Keratinocyte (primary cell): Measurements from ENCODE around the gene CEBPE. TPM values are rescaled to one million over a fixed set of nuclear protein-coding genes. Genes with fewer than 3 reads are reported as not detected.

Source experiments
- DNase-seq: peaks from one replicate; pipeline ENCODE4 v3.0.0-alpha.2; 2011; ENCODE audit warnings: low read depth, missing footprints, low spot score
- FAIRE-seq: peaks from 2 replicates; lab custom pipeline; 2011; peaks lifted over from hg19 to GRCh38; lab: Jason Lieb, UNC
- H2AFZ ChIP-seq: 2 replicates; pipeline ENCODE4 v1.6.0; 2012; ENCODE audit warnings: low read length, control low read depth, inconsistent platforms; ENCODE audit not compliant: control insufficient read depth
- H3K27ac ChIP-seq: 2 replicates; pipeline ENCODE4 v1.5.1; 2011; ENCODE audit warnings: low read length; ENCODE audit not compliant: control insufficient read depth, insufficient read depth
- H3K27me3 ChIP-seq: 3 replicates; pipeline ENCODE4 v1.6.0; 2011; ENCODE audit warnings: low read length; ENCODE audit not compliant: control insufficient read depth, insufficient read depth; ENCODE audit errors: extremely low read depth
- H3K36me3 ChIP-seq, 2 experiments: 2 replicates in 1 of 2; 3 replicates in 1 of 2; pipeline ENCODE4 v1.5.1; 2011; ENCODE audit warnings: low read length in 2 of 2, mild to moderate bottlenecking in 1 of 2; ENCODE audit not compliant: control insufficient read depth in 2 of 2, insufficient read depth in 2 of 2; ENCODE audit errors: extremely low read depth in 1 of 2
- H3K4me1 ChIP-seq: 3 replicates; pipeline ENCODE4 v1.5.1; 2011; ENCODE audit warnings: low read length; ENCODE audit not compliant: control insufficient read depth, insufficient read depth; ENCODE audit errors: extremely low read depth
- H3K4me2 ChIP-seq: 3 replicates; pipeline ENCODE4 v1.6.0; 2011; ENCODE audit warnings: low read depth, low read length; ENCODE audit not compliant: control insufficient read depth, insufficient read depth; ENCODE audit errors: extremely low read depth
- H3K4me3 ChIP-seq, 3 experiments: fragments of 200-600 bp in 1 of 3; sonication (generic) in 1 of 3; 2 replicates in 2 of 3; 3 replicates in 1 of 3; pipeline ENCODE4 v1.5.1; 2011 to 2016; ENCODE audit warnings: low read length in 3 of 3, mild to moderate bottlenecking in 3 of 3, control low read depth in 2 of 3, inconsistent platforms in 1 of 3, low read depth in 1 of 3, mixed read lengths in 1 of 3, mixed run types in 1 of 3, moderate library complexity in 1 of 3; ENCODE audit not compliant: control insufficient read depth in 2 of 3, insufficient read depth in 2 of 3; ENCODE audit errors: extremely low read depth in 1 of 3
- H3K79me2 ChIP-seq: 2 replicates; pipeline ENCODE4 v1.6.0; 2012; ENCODE audit warnings: low read length; ENCODE audit not compliant: control insufficient read depth, insufficient read depth
- H3K9ac ChIP-seq: 3 replicates; pipeline ENCODE4 v1.6.0; 2011; ENCODE audit warnings: low read length; ENCODE audit not compliant: control insufficient read depth, insufficient read depth; ENCODE audit errors: extremely low read depth
- H3K9me1 ChIP-seq: 3 replicates; pipeline ENCODE4 v1.6.0; 2011; ENCODE audit warnings: low read length; ENCODE audit not compliant: control insufficient read depth, insufficient read depth; ENCODE audit errors: extremely low read depth
- H3K9me3 ChIP-seq: 2 replicates; pipeline ENCODE4 v1.5.1; 2012; ENCODE audit warnings: low read depth, low read length; ENCODE audit not compliant: control insufficient read depth
- H4K20me1 ChIP-seq: 3 replicates; pipeline ENCODE4 v1.6.0; 2011; ENCODE audit warnings: low read length; ENCODE audit not compliant: control insufficient read depth, insufficient read depth; ENCODE audit errors: extremely low read depth
- EZH2 ChIP-seq: IDR thresholded peaks from one replicate; pipeline ENCODE4 v1.6.1; 2012; ENCODE audit warnings: inconsistent platforms, mild to moderate bottlenecking, low read length, moderate library complexity
- dilution Hi-C: fragments of 300-500 bp; cut with MboI; formaldehyde crosslinking; loops from one replicate; pipeline ENCODE4 v1.7.0; 2020; ENCODE audit warnings: low sequenced_read_pairs; ENCODE audit not compliant: extremely low pct_ligation_motif_present
- polyA plus RNA-seq, 5 experiments: library from polyadenylated mRNA; depleted of rRNA in 3 of 5; stranded (reverse) in 3 of 5; stranded (forward) in 1 of 5; unstranded in 1 of 5; fragments of >200 nt; gene quantifications; 1 replicate in 1 of 5; 2 replicates in 3 of 5; 3 replicates in 1 of 5; pipeline versions ENCODE4 v1.2.1 to v1.2.3, GENCODE V29; 2011 to 2012; ENCODE audit warnings: missing spikeins in 2 of 5, low read depth in 1 of 5, low replicate concordance in 1 of 5
- TF ChIP-seq, protein P1 (sequence below), 3 experiments: IDR thresholded peaks in 1 of 3; conservative IDR thresholded peaks in 1 of 3; optimal IDR thresholded peaks in 1 of 3; 2 replicates in 2 of 3; 3 replicates in 1 of 3; pipeline versions ENCODE3 to v1.5.1; 2011; ENCODE audit warnings: low read length in 3 of 3, mild to moderate bottlenecking in 3 of 3, moderate library complexity in 2 of 3, control low read depth in 1 of 3, inconsistent platforms in 1 of 3; ENCODE audit not compliant: insufficient read depth in 2 of 3; ENCODE audit errors: extremely low read depth in 1 of 3

The CEBPE gene
- polyA plus RNA-seq, 1 donor (not counting 4 experiments of a cell fraction or from before 2014, with no cell fraction given), result not detected

DNA sequence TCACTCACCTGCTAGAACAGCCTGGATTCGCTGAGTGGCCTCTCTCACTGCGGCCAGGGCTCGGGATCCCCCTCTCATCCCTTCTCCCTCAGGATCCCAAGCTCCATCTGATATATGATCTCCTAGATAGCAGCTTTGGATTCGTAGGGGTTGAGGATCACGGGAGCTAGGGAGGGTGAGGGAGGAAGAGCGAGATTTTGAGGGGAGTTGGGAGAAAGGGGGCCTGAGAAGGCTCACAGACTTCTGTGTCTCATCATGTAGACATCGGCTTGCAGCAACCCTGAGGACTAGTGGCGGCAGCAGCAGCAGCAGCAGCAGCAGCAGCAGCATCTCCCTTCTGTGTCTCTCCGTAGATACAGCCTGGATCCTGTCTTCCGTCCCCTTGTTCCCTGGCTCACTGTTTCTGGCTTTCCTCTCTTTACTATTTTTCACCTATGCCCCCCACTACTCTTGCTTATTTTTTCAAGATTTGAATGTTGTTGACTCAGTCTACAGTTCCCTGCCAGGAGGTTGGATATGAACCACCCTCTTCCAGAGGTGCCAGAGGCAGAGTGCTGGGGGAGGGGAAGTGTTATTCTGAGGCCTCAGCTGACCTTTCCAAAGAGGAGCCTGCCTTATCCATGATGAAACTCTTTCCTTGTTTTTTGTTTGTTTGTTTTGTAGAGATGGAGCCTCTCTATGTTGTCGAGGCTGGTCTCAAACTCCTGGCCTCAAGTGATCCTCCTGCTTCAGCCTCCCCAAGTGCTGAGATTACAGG is 14.3 kb downstream of the CEBPE start, which contains the start of gene CIROP:
Gene CIROP (minus strand): TSS at position 399 of the 757 bp plus-strand sequence. CDS start 69 bp downstream, at position 330.
- Histone ChIP-seq H4K20me1 (no peaks in the 10 kb centered on the region), H3K4me3 (no peak within 1 kb of the TSS), H3K4me1 (no peaks in the 10 kb centered on the region), H2AFZ (no peak within 1 kb of the TSS), H3K27me3 (no peaks in the 10 kb centered on the region), H3K9me3 (no peaks in the 10 kb centered on the region), H3K9me1 (no peaks in the 10 kb centered on the region), H3K9ac (no peak within 1 kb of the TSS), H3K36me3 (no peaks in the 10 kb centered on the region), H3K27ac (no peak within 1 kb of the TSS), H3K79me2 (no peaks in the 10 kb centered on the region), H3K4me2 (no peak within 1 kb of the TSS)
- DNase-seq (no peak), FAIRE-seq (no peak)
- dilution Hi-C loops, result no loop called here
- TF ChIP-seq EZH2, result no peak
- TF ChIP-seq, protein P1, sequence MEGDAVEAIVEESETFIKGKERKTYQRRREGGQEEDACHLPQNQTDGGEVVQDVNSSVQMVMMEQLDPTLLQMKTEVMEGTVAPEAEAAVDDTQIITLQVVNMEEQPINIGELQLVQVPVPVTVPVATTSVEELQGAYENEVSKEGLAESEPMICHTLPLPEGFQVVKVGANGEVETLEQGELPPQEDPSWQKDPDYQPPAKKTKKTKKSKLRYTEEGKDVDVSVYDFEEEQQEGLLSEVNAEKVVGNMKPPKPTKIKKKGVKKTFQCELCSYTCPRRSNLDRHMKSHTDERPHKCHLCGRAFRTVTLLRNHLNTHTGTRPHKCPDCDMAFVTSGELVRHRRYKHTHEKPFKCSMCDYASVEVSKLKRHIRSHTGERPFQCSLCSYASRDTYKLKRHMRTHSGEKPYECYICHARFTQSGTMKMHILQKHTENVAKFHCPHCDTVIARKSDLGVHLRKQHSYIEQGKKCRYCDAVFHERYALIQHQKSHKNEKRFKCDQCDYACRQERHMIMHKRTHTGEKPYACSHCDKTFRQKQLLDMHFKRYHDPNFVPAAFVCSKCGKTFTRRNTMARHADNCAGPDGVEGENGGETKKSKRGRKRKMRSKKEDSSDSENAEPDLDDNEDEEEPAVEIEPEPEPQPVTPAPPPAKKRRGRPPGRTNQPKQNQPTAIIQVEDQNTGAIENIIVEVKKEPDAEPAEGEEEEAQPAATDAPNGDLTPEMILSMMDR (optimal IDR thresholded peaks at IDR 0.05 in 1 of 3, IDR thresholded peaks at IDR 0.05 in 1 of 3, conservative IDR thresholded peaks at IDR 0.05 in 1 of 3; ENCODE audit: extremely low read depth in 1 of 3, insufficient read depth in 2 of 3, low read length in 3 of 3), result no peak

DNA sequence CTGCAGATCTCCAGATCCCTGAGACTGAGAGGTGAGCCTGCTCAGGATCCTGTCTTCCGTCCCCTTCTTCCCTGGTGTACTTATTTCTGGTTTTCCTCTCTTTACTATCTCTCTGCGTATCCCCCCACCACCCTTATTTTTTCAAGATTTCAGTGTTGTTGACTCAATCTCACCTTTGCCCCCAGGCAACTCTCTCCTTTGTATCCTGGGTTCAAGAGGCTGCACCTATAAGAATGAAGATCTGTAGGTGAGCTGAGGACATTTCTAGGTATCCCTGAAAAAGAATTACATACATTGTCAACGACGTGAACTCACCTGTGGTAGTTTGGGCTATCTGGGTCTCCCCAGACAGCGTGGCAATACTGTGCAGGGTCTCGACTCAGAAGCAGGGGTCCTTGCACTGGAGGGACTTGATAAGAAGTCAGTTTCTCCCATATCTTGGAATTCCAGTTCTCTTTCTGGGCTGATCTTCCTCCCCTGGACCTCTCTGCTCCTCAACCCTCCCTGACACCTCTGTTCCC is 14.9 kb downstream of the CEBPE start:
- no peaks in the 10 kb centered on the region for H3K27me3 ChIP-seq
- DNase-seq (no peak), FAIRE-seq (no peak)
- H3K36me3 ChIP-seq, result peaks cover 0 to 2% of the 10 kb centered on the region in 2 experiments
- TF ChIP-seq, protein P1 (optimal IDR thresholded peaks at IDR 0.05 in 1 of 3, IDR thresholded peaks at IDR 0.05 in 1 of 3, conservative IDR thresholded peaks at IDR 0.05 in 1 of 3; ENCODE audit: extremely low read depth in 1 of 3, insufficient read depth in 2 of 3, low read length in 3 of 3), result no peak
- TF ChIP-seq EZH2, result no peak
- no peak overlapping the region for H3K4me3 ChIP-seq
- H2AFZ ChIP-seq, result no peak overlapping the region
- H3K27ac ChIP-seq, result no peak overlapping the region
- no peak overlapping the region for H3K4me2 ChIP-seq
- dilution Hi-C loops, result no loop called here
- no peaks in the 10 kb centered on the region for H3K9me1 ChIP-seq
- no peak overlapping the region for H3K9ac ChIP-seq
- no peaks in the 10 kb centered on the region for H3K4me1 ChIP-seq
- H3K79me2 ChIP-seq, result peaks cover 5% of the 10 kb centered on the region
- no peaks in the 10 kb centered on the region for H4K20me1 ChIP-seq
- H3K9me3 ChIP-seq, result no peaks in the 10 kb centered on the region
